ENCODE data around the gene LCOR. TPM values are rescaled to one million over a fixed set of nuclear protein-coding genes. Genes with fewer than 3 reads are reported as not detected.

LCOR gene
- total and polyA plus RNA-seq, 11 donors, result 4.3 to 31.4 (median 17.4) TPM

GRCh38 chr10:96959733-96960132, 127.6 kb downstream of the LCOR start:
- no peak for TF ChIP-seq CTCF (IDR thresholded peaks at IDR 0.05)
- H3K36me3 ChIP-seq, result peaks cover 0 to 45% (median 30%) of the 10 kb centered on the region in 9 donors
- H3K27ac ChIP-seq, result no peak overlapping the region
- intact Hi-C loops (cut with DNase I), result no loop called here
- no peaks in the 10 kb centered on the region for H3K27me3 ChIP-seq
- WGBS, 4 donors, result 33 to 56% (median 40%) methylated on average over 1 of the region's 1 CpG
- ATAC-seq (no peak), DNase-seq (no peak)
- H3K4me1 ChIP-seq, result peaks cover 0 to 9% (median 0%) of the 10 kb centered on the region in 12 donors
- no peaks in the 10 kb centered on the region for H3K9me3 ChIP-seq
- H3K4me3 ChIP-seq, result no peak overlapping the region

DNA sequence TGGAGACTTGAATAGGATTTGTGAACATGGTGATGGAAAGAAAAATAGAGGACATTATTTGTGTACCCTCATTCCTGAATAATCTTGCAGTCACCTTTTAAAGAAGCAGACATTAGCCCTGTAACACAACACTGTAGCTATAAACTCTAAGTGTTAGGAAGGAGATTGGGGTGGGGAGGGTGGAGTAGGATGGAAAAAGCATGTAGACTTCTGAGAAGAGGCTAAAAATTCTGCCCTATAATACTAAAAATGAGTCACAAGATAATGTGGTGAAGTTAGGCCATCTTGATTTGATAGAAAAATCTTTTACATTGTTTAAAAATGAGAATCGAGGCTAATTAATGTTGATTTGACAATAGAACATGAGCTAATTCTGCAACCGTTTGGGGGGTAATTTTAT, 128.8 kb downstream of the LCOR start:
- Histone ChIP-seq H3K4me3 (no peak overlapping the region), H3K36me3 (peaks cover 0 to 34% (median 19%) of the 10 kb centered on the region in 9 donors), H3K27ac (no peak overlapping the region), H3K27me3 (no peaks in the 10 kb centered on the region), H3K4me1 (peaks cover 0 to 9% (median 0%) of the 10 kb centered on the region in 12 donors), H3K9me3 (no peaks in the 10 kb centered on the region)
- DNase-seq (no peak), ATAC-seq (no peak)
- intact Hi-C loops (cut with DNase I), result no loop called here
- WGBS, 4 donors, result 92 to 96% (median 95%) methylated on average over 2 of the region's 2 CpGs
- TF ChIP-seq CTCF (IDR thresholded peaks at IDR 0.05), result no peak
- TF ChIP-seq POLR2A (IDR thresholded peaks at IDR 0.05), result no peak

GRCh38 chr10:96964131-96964530, 132.0 kb downstream of the LCOR start:
- peaks cover 0 to 5% (median 0%) of the 10 kb centered on the region in 9 donors for H3K36me3 ChIP-seq
- intact Hi-C loops (cut with DNase I), result no loop called here
- TF ChIP-seq POLR2A (IDR thresholded peaks at IDR 0.05) (no peak), CTCF (IDR thresholded peaks at IDR 0.05) (no peak)
- WGBS, 4 donors, result 94 to 96% (median 95%) methylated on average over 2 of the region's 2 CpGs
- H3K4me1 ChIP-seq, result peaks cover 0 to 9% (median 0%) of the 10 kb centered on the region in 12 donors
- no peak for DNase-seq
- H3K9me3 ChIP-seq, result no peaks in the 10 kb centered on the region
- H3K27ac ChIP-seq, result no peak overlapping the region
- no peak for ATAC-seq
- H3K27me3 ChIP-seq, result no peaks in the 10 kb centered on the region
- H3K4me3 ChIP-seq, result no peak overlapping the region

GRCh38 chr10:96967847-96968246, 135.7 kb downstream of the LCOR start:
- Histone ChIP-seq H3K36me3 (no peaks in the 10 kb centered on the region), H3K9me3 (no peaks in the 10 kb centered on the region), H3K4me1 (peaks cover 0 to 5% (median 0%) of the 10 kb centered on the region in 12 donors), H3K27me3 (no peaks in the 10 kb centered on the region), H3K27ac (no peak overlapping the region), H3K4me3 (no peak overlapping the region)
- ATAC-seq (no peak), DNase-seq (no peak)
- TF ChIP-seq CTCF (IDR thresholded peaks at IDR 0.05) (no peak), POLR2A (IDR thresholded peaks at IDR 0.05) (no peak)
- intact Hi-C loops (cut with DNase I), result no loop called here

Measured in heart left ventricle (tissue), 16 donors.